ENCODE results near the gene CHSY3.

GRCh38 chr5:130198927-130199326 is 294.7 kb downstream of the CHSY3 start:
- TF ChIP-seq, protein P1, sequence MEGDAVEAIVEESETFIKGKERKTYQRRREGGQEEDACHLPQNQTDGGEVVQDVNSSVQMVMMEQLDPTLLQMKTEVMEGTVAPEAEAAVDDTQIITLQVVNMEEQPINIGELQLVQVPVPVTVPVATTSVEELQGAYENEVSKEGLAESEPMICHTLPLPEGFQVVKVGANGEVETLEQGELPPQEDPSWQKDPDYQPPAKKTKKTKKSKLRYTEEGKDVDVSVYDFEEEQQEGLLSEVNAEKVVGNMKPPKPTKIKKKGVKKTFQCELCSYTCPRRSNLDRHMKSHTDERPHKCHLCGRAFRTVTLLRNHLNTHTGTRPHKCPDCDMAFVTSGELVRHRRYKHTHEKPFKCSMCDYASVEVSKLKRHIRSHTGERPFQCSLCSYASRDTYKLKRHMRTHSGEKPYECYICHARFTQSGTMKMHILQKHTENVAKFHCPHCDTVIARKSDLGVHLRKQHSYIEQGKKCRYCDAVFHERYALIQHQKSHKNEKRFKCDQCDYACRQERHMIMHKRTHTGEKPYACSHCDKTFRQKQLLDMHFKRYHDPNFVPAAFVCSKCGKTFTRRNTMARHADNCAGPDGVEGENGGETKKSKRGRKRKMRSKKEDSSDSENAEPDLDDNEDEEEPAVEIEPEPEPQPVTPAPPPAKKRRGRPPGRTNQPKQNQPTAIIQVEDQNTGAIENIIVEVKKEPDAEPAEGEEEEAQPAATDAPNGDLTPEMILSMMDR (IDR thresholded peaks at IDR 0.05; ENCODE audit: low read depth, low read length, poor library complexity, severe bottlenecking), result peak; percentile 29
- no peak for TF ChIP-seq EZH2phosphoT487 (IDR thresholded peaks at IDR 0.05; ENCODE audit: borderline replicate concordance, low read length)
